Immature natural killer cell (primary cell): ENCODE data around the gene CIBAR2. TPM values are rescaled to one million over a fixed set of nuclear protein-coding genes. Genes with fewer than 3 reads are reported as not detected.

Experiments used
- DNase-seq, 3 donors: peaks; one replicate each; pipeline ENCODE4 v3.0.0; 2022; ENCODE audit warnings: mixed read lengths in 1 of 3
- H3K27ac Mint-ChIP-seq, 6 donors: one replicate each; pipeline ENCODE4 v1.8.0; 2020; ENCODE audit warnings: mixed read lengths in 6 of 6, mild to moderate bottlenecking in 5 of 6, inconsistent platforms in 4 of 6, moderate library complexity in 3 of 6
- H3K27me3 Mint-ChIP-seq, 3 donors: one replicate each; pipeline ENCODE4 v1.8.0; 2020 to 2021; ENCODE audit warnings: low read depth in 3 of 3, mild to moderate bottlenecking in 3 of 3, mixed read lengths in 3 of 3, moderate library complexity in 3 of 3, inconsistent platforms in 1 of 3
- H3K36me3 Mint-ChIP-seq, 3 donors: one replicate each; pipeline ENCODE4 v1.8.0; 2020; ENCODE audit warnings: mixed read lengths in 3 of 3, inconsistent platforms in 2 of 3, mild to moderate bottlenecking in 2 of 3
- H3K4me1 Mint-ChIP-seq, 2 donors: one replicate each; pipeline ENCODE4 v1.8.0; 2020; ENCODE audit warnings: inconsistent platforms in 2 of 2, mild to moderate bottlenecking in 2 of 2, mixed read lengths in 2 of 2, moderate library complexity in 1 of 2
- H3K4me3 Mint-ChIP-seq, 5 donors: one replicate each; pipeline ENCODE4 v1.8.0; 2020; ENCODE audit warnings: mild to moderate bottlenecking in 5 of 5, mixed read lengths in 5 of 5, inconsistent platforms in 3 of 5, moderate library complexity in 3 of 5
- H3K9me3 Mint-ChIP-seq, 6 donors: one replicate each; pipeline ENCODE4 v1.8.0; 2020; ENCODE audit warnings: mild to moderate bottlenecking in 6 of 6, mixed read lengths in 6 of 6, inconsistent platforms in 4 of 6, moderate library complexity in 3 of 6
- polyA plus RNA-seq, 3 donors: library from polyadenylated mRNA; unstranded; fragments of 300-500 nt; fragmentation: Illumina TruSeq; gene quantifications; one replicate each; pipeline ENCODE4 v1.2.3, GENCODE V29; 2021

The CIBAR2 gene
- polyA plus RNA-seq, 3 donors from 2014 or later, result 0.71 TPM; not detected in 2

- peaks cover 0 to 3% (median 0%) of the 10 kb centered on the region in 3 donors for H3K36me3 Mint-ChIP-seq
- peak overlapping the region in 4 of 6 donors; percentile 50 to 86 (median 82) for H3K27ac Mint-ChIP-seq
- H3K27me3 Mint-ChIP-seq, result peaks cover 6 to 18% (median 12%) of the 10 kb centered on the region in 3 donors
- peaks cover 43 to 49% of the 10 kb centered on the region in 2 donors for H3K4me1 Mint-ChIP-seq
- no peak overlapping the region for H3K4me3 Mint-ChIP-seq
- no peaks in the 10 kb centered on the region for H3K9me3 Mint-ChIP-seq
- DNase-seq, result no peak
These were observed 13.7 kb downstream of the CIBAR2 start for GRCh38 chr16:85098565-85098964.

GRCh38 chr16:85096921-85097320 is 15.4 kb downstream of the CIBAR2 start:
- Mint-ChIP-seq H3K27me3 (peaks cover 6 to 15% (median 12%) of the 10 kb centered on the region in 3 donors), H3K9me3 (no peaks in the 10 kb centered on the region), H3K4me1 (peaks cover 28 to 32% of the 10 kb centered on the region in 2 donors), H3K27ac (no peak overlapping the region), H3K4me3 (no peak overlapping the region), H3K36me3 (no peaks in the 10 kb centered on the region)
- DNase-seq, result no peak

- no peak overlapping the region for H3K27ac Mint-ChIP-seq
- H3K36me3 Mint-ChIP-seq, result peaks cover 0 to 3% (median 0%) of the 10 kb centered on the region in 3 donors
- H3K4me3 Mint-ChIP-seq, result no peak overlapping the region
- H3K27me3 Mint-ChIP-seq, result peaks cover 4 to 7% (median 6%) of the 10 kb centered on the region in 3 donors
- no peaks in the 10 kb centered on the region for H3K9me3 Mint-ChIP-seq
- DNase-seq, result no peak
- peaks cover 20 to 26% of the 10 kb centered on the region in 2 donors for H3K4me1 Mint-ChIP-seq
These were observed 17.5 kb downstream of the CIBAR2 start for GRCh38 chr16:85094812-85095211.

- Mint-ChIP-seq H3K4me1 (peaks cover 16 to 21% of the 10 kb centered on the region in 2 donors), H3K9me3 (no peaks in the 10 kb centered on the region), H3K4me3 (no peak overlapping the region), H3K36me3 (peaks cover 0 to 6% (median 0%) of the 10 kb centered on the region in 3 donors), H3K27me3 (peaks cover 1 to 4% (median 4%) of the 10 kb centered on the region in 3 donors), H3K27ac (no peak overlapping the region)
- no peak for DNase-seq
These were observed 18.0 kb downstream of the CIBAR2 start for GRCh38 chr16:85094176-85094805.

- no peak overlapping the region for H3K27ac Mint-ChIP-seq
- DNase-seq, result no peak
- H3K27me3 Mint-ChIP-seq, result peaks cover 2 to 4% (median 4%) of the 10 kb centered on the region in 3 donors
- H3K36me3 Mint-ChIP-seq, result peaks cover 0 to 6% (median 0%) of the 10 kb centered on the region in 3 donors
- peaks cover 13 to 15% of the 10 kb centered on the region in 2 donors for H3K4me1 Mint-ChIP-seq
- H3K4me3 Mint-ChIP-seq, result no peak overlapping the region
- no peaks in the 10 kb centered on the region for H3K9me3 Mint-ChIP-seq
These were observed 18.6 kb downstream of the CIBAR2 start for GRCh38 chr16:85093705-85094104.

GRCh38 chr16:85092851-85093250 is 19.4 kb downstream of the CIBAR2 start:
- Mint-ChIP-seq H3K4me1 (peaks cover 12 to 14% of the 10 kb centered on the region in 2 donors), H3K4me3 (no peak overlapping the region), H3K27ac (no peak overlapping the region), H3K9me3 (no peaks in the 10 kb centered on the region), H3K36me3 (peaks cover 0 to 6% (median 0%) of the 10 kb centered on the region in 3 donors), H3K27me3 (peaks cover 2 to 4% (median 4%) of the 10 kb centered on the region in 3 donors)
- DNase-seq, result no peak

- Mint-ChIP-seq H3K36me3 (peaks cover 0 to 6% (median 0%) of the 10 kb centered on the region in 3 donors), H3K4me1 (peaks cover 12 to 14% of the 10 kb centered on the region in 2 donors), H3K4me3 (no peak overlapping the region), H3K9me3 (no peaks in the 10 kb centered on the region), H3K27ac (no peak overlapping the region), H3K27me3 (peaks cover 2 to 4% (median 4%) of the 10 kb centered on the region in 3 donors)
- no peak for DNase-seq
These were observed 20.0 kb downstream of the CIBAR2 start for GRCh38 chr16:85092309-85092708.

- peaks cover 0 to 6% (median 0%) of the 10 kb centered on the region in 3 donors for H3K36me3 Mint-ChIP-seq
- peak overlapping the region in 5 of 6 donors; percentile 10 to 67 (median 30) for H3K27ac Mint-ChIP-seq
- peaks cover 2 to 4% (median 4%) of the 10 kb centered on the region in 3 donors for H3K27me3 Mint-ChIP-seq
- H3K4me1 Mint-ChIP-seq, result peaks cover 19 to 21% of the 10 kb centered on the region in 2 donors
- no peak for DNase-seq
- H3K9me3 Mint-ChIP-seq, result no peaks in the 10 kb centered on the region
- H3K4me3 Mint-ChIP-seq, result no peak overlapping the region
These were observed 20.8 kb downstream of the CIBAR2 start for GRCh38 chr16:85091522-85091910.

GRCh38 chr16:85090873-85091521 is 21.3 kb downstream of the CIBAR2 start:
- H3K36me3 Mint-ChIP-seq, result peaks cover 0 to 6% (median 0%) of the 10 kb centered on the region in 3 donors
- H3K4me1 Mint-ChIP-seq, result peaks cover 22% of the 10 kb centered on the region in 2 donors
- H3K27me3 Mint-ChIP-seq, result peaks cover 2 to 4% (median 4%) of the 10 kb centered on the region in 3 donors
- H3K4me3 Mint-ChIP-seq, result no peak overlapping the region
- no peak for DNase-seq
- H3K27ac Mint-ChIP-seq, result peak overlapping the region in 5 of 6 donors; percentile 10 to 67 (median 30)
- no peaks in the 10 kb centered on the region for H3K9me3 Mint-ChIP-seq

- DNase-seq, result no peak
- H3K27me3 Mint-ChIP-seq, result peaks cover 2 to 6% (median 2%) of the 10 kb centered on the region in 3 donors
- peak overlapping the region in 1 of 6 donors; percentile 19 for H3K27ac Mint-ChIP-seq
- no peak overlapping the region for H3K4me3 Mint-ChIP-seq
- peaks cover 22% of the 10 kb centered on the region in 2 donors for H3K4me1 Mint-ChIP-seq
- H3K36me3 Mint-ChIP-seq, result peaks cover 0 to 6% (median 0%) of the 10 kb centered on the region in 3 donors
- H3K9me3 Mint-ChIP-seq, result no peaks in the 10 kb centered on the region
These were observed 22.1 kb downstream of the CIBAR2 start for GRCh38 chr16:85090181-85090580.

- peaks cover 0 to 6% (median 0%) of the 10 kb centered on the region in 3 donors for H3K36me3 Mint-ChIP-seq
- peaks cover 22% of the 10 kb centered on the region in 2 donors for H3K4me1 Mint-ChIP-seq
- H3K27ac Mint-ChIP-seq, result no peak overlapping the region
- peaks cover 3 to 6% (median 5%) of the 10 kb centered on the region in 3 donors for H3K27me3 Mint-ChIP-seq
- DNase-seq, result no peak
- no peaks in the 10 kb centered on the region for H3K9me3 Mint-ChIP-seq
- no peak overlapping the region for H3K4me3 Mint-ChIP-seq
These were observed 22.7 kb downstream of the CIBAR2 start for GRCh38 chr16:85089525-85089924.

- peaks cover 0 to 6% (median 0%) of the 10 kb centered on the region in 3 donors for H3K36me3 Mint-ChIP-seq
- no peak overlapping the region for H3K27ac Mint-ChIP-seq
- DNase-seq, result no peak
- H3K4me1 Mint-ChIP-seq, result peaks cover 22% of the 10 kb centered on the region in 2 donors
- H3K27me3 Mint-ChIP-seq, result peaks cover 3 to 6% (median 4%) of the 10 kb centered on the region in 3 donors
- H3K9me3 Mint-ChIP-seq, result no peaks in the 10 kb centered on the region
- no peak overlapping the region for H3K4me3 Mint-ChIP-seq
These were observed 23.6 kb downstream of the CIBAR2 start for GRCh38 chr16:85088570-85089199.

GRCh38 chr16:85087899-85088569 is 24.2 kb downstream of the CIBAR2 start:
- DNase-seq, result no peak
- peaks cover 3 to 6% (median 4%) of the 10 kb centered on the region in 3 donors for H3K27me3 Mint-ChIP-seq
- no peak overlapping the region for H3K4me3 Mint-ChIP-seq
- H3K27ac Mint-ChIP-seq, result peak overlapping the region in 1 of 6 donors; percentile 35
- peaks cover 22% of the 10 kb centered on the region in 2 donors for H3K4me1 Mint-ChIP-seq
- peaks cover 0 to 11% (median 3%) of the 10 kb centered on the region in 3 donors for H3K36me3 Mint-ChIP-seq
- H3K9me3 Mint-ChIP-seq, result no peaks in the 10 kb centered on the region
